ENCODE data around the gene PRR27. TPM values are rescaled to one million over a fixed set of nuclear protein-coding genes. Genes with fewer than 3 reads are reported as not detected.
"Not testable (repeated sequence)": the region's sequence is repeated elsewhere in the genome, so short reads cannot be mapped to it uniquely, and the experiment has no call there.

Gene PRR27
- total and polyA plus RNA-seq, 2 experiments from 2014 or later, result not detected

DNA sequence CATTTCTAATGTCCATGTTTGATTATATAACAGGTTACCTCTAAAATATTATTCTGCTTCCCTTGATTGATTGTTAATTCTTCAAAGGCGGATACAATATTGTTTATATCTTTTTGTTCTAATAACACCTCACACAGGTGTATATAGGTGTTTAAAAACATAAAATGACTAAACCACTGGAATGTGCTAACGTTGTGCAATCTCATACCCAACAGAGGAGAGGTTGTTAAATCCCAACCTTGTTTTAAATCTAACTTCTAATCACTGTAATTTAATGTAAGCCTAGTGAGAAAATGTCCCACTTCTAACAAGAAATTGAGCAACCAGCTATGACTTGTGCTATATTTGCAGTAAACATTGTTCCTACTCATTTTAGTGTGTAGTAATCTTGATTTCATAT is 42.8 kb downstream of the PRR27 start:
- Histone ChIP-seq H3K36me3 (no peaks in the 10 kb centered on the region), H3K9me3 (ENCODE audit: low read depth) (no peaks in the 10 kb centered on the region), H3K27me3 (no peaks in the 10 kb centered on the region), H3K4me3 (no peak overlapping the region), H3K4me1 (ENCODE audit: low read depth) (peaks cover 57% of the 10 kb centered on the region), H3K27ac (no peak overlapping the region)
- DNase-seq (ENCODE audit: low read depth in 1 of 2, low spot score in 1 of 2), result no peak
- TF ChIP-seq, protein P1, sequence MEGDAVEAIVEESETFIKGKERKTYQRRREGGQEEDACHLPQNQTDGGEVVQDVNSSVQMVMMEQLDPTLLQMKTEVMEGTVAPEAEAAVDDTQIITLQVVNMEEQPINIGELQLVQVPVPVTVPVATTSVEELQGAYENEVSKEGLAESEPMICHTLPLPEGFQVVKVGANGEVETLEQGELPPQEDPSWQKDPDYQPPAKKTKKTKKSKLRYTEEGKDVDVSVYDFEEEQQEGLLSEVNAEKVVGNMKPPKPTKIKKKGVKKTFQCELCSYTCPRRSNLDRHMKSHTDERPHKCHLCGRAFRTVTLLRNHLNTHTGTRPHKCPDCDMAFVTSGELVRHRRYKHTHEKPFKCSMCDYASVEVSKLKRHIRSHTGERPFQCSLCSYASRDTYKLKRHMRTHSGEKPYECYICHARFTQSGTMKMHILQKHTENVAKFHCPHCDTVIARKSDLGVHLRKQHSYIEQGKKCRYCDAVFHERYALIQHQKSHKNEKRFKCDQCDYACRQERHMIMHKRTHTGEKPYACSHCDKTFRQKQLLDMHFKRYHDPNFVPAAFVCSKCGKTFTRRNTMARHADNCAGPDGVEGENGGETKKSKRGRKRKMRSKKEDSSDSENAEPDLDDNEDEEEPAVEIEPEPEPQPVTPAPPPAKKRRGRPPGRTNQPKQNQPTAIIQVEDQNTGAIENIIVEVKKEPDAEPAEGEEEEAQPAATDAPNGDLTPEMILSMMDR (IDR thresholded peaks at IDR 0.05; ENCODE audit: low read depth, low read length), result no peak

- H3K9me3 ChIP-seq (ENCODE audit: low read depth), result no peaks in the 10 kb centered on the region
- TF ChIP-seq, protein P1 (IDR thresholded peaks at IDR 0.05; ENCODE audit: low read depth, low read length), result no peak
- DNase-seq (ENCODE audit: low read depth in 1 of 2, low spot score in 1 of 2), result peak; percentile 6 to 69
- no peak overlapping the region for H3K4me3 ChIP-seq
- H3K36me3 ChIP-seq, result peaks cover 2% of the 10 kb centered on the region
- H3K4me1 ChIP-seq (ENCODE audit: low read depth), result peaks cover 56% of the 10 kb centered on the region
- peak overlapping the region; percentile 92 for H3K27ac ChIP-seq
- no peaks in the 10 kb centered on the region for H3K27me3 ChIP-seq
Measured at GRCh38 chr4:70197842-70198241, 43.8 kb downstream of the PRR27 start.

GRCh38 chr4:70203601-70204000 is 49.6 kb downstream of the PRR27 start:
- Histone ChIP-seq H3K36me3 (peaks cover 2% of the 10 kb centered on the region), H3K9me3 (ENCODE audit: low read depth) (no peaks in the 10 kb centered on the region), H3K27ac (no peak overlapping the region), H3K27me3 (no peaks in the 10 kb centered on the region), H3K4me3 (no peak overlapping the region), H3K4me1 (ENCODE audit: low read depth) (peaks cover 12% of the 10 kb centered on the region)
- no peak for DNase-seq (ENCODE audit: low read depth in 1 of 2, low spot score in 1 of 2)
- TF ChIP-seq, protein P1 (IDR thresholded peaks at IDR 0.05; ENCODE audit: low read depth, low read length), result no peak

- not testable (repeated sequence) for H3K36me3 ChIP-seq; H3K27me3 ChIP-seq; DNase-seq (ENCODE audit: low read depth in 1 of 2, low spot score in 1 of 2); H3K9me3 ChIP-seq (ENCODE audit: low read depth); H3K4me3 ChIP-seq; H3K27ac ChIP-seq; H3K4me1 ChIP-seq (ENCODE audit: low read depth)
Measured at GRCh38 chr4:70212752-70213151, 58.7 kb downstream of the PRR27 start.

Other genes with a start within 250 kb of the PRR27 start
- gene CSN1S1, start 223.2 kb upstream of the PRR27 start, total RNA-seq, result not detected in 2 replicates
- not detected in 2 replicates for gene CSN1S1, start 223.2 kb upstream of the PRR27 start, polyA plus RNA-seq
- gene CSN2, start 188.5 kb upstream of the PRR27 start, total RNA-seq, result not detected in 2 replicates
- not detected in 2 replicates for gene CSN2, start 188.5 kb upstream of the PRR27 start, polyA plus RNA-seq
- not detected in 2 replicates for gene STATH, start 158.3 kb upstream of the PRR27 start, total RNA-seq
- gene STATH, start 158.3 kb upstream of the PRR27 start, polyA plus RNA-seq, result 1.9 TPM in 1 of 2 replicates, not detected in the other
- gene HTN3, start 125.8 kb upstream of the PRR27 start, total RNA-seq, result not detected in 2 replicates
- gene HTN3, start 125.8 kb upstream of the PRR27 start, polyA plus RNA-seq, result not detected in 2 replicates
- not detected in 2 replicates for gene HTN1, start 103.8 kb upstream of the PRR27 start, total RNA-seq
- gene HTN1, start 103.8 kb upstream of the PRR27 start, polyA plus RNA-seq, result not detected in 2 replicates
- 21.1 and 24.6 TPM in 2 replicates for gene ODAM, start 41.5 kb downstream of the PRR27 start, total RNA-seq
- 56.4 and 64.5 TPM in 2 replicates for gene ODAM, start 41.5 kb downstream of the PRR27 start, polyA plus RNA-seq
- gene FDCSP, start 71.9 kb downstream of the PRR27 start, total RNA-seq, result not detected in 2 replicates
- gene FDCSP, start 71.9 kb downstream of the PRR27 start, polyA plus RNA-seq, result not detected in 2 replicates
- gene CSN3, start 88.4 kb downstream of the PRR27 start, total RNA-seq, result not detected in 2 replicates
- not detected in 2 replicates for gene CSN3, start 88.4 kb downstream of the PRR27 start, polyA plus RNA-seq
- gene CABS1, start 180.7 kb downstream of the PRR27 start, total RNA-seq, result not detected in 2 replicates
- 0.55 TPM in 1 of 2 replicates, not detected in the other for gene CABS1, start 180.7 kb downstream of the PRR27 start, polyA plus RNA-seq
- gene SMR3A, start 206.5 kb downstream of the PRR27 start, total RNA-seq, result not detected in 2 replicates
- not detected in 2 replicates for gene SMR3A, start 206.5 kb downstream of the PRR27 start, polyA plus RNA-seq
- not detected in 2 replicates for gene SMR3B, start 228.9 kb downstream of the PRR27 start, total RNA-seq
- not detected in 2 replicates for gene SMR3B, start 228.9 kb downstream of the PRR27 start, polyA plus RNA-seq
- not detected in 2 replicates for gene OPRPN, start 243.7 kb downstream of the PRR27 start, total RNA-seq
- gene OPRPN, start 243.7 kb downstream of the PRR27 start, polyA plus RNA-seq, result not detected in 2 replicates

Data from cardiac muscle cell (in vitro differentiated cells and primary cell).